ENCODE data around the gene MMP14.
"Not testable (repeated sequence)": the region's sequence is repeated elsewhere in the genome, so short reads cannot be mapped to it uniquely, and the experiment has no call there.

MMP14 gene

DNA sequence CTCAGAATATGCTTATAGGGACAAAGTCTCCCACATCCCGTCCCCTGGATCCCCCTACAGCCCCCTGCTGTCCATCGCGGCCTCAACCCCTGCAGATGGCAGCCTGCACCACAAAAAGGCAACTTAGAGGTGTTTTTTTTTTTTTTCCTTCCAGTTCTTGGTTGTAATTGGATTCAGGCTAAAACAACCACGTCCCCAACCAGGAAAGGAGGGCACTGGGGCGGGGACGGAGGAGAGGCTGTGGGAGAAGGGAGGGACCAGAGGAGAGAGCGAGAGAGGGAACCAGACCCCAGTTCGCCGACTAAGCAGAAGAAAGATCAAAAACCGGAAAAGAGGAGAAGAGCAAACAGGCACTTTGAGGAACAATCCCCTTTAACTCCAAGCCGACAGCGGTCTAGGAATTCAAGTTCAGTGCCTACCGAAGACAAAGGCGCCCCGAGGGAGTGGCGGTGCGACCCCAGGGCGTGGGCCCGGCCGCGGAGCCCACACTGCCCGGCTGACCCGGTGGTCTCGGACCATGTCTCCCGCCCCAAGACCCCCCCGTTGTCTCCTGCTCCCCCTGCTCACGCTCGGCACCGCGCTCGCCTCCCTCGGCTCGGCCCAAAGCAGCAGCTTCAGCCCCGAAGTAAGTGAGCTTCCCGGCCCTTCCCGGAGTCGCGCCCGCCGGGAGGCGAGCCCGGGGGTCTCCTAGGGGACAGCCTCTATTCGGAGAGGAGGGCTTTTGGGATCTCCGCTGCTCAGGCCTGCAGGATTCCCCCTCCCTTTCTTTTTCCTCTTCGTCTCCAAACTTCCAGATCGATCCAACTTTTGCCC, at the start of gene MMP14:
MMP14 (plus strand) TSS at position 285 of the 813 bp plus-strand sequence; CDS start at position 518, 233 bp downstream.
- TF ChIP-seq, protein P1, sequence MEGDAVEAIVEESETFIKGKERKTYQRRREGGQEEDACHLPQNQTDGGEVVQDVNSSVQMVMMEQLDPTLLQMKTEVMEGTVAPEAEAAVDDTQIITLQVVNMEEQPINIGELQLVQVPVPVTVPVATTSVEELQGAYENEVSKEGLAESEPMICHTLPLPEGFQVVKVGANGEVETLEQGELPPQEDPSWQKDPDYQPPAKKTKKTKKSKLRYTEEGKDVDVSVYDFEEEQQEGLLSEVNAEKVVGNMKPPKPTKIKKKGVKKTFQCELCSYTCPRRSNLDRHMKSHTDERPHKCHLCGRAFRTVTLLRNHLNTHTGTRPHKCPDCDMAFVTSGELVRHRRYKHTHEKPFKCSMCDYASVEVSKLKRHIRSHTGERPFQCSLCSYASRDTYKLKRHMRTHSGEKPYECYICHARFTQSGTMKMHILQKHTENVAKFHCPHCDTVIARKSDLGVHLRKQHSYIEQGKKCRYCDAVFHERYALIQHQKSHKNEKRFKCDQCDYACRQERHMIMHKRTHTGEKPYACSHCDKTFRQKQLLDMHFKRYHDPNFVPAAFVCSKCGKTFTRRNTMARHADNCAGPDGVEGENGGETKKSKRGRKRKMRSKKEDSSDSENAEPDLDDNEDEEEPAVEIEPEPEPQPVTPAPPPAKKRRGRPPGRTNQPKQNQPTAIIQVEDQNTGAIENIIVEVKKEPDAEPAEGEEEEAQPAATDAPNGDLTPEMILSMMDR (IDR thresholded peaks at IDR 0.05; ENCODE audit: insufficient read depth, missing control alignments): no peak
- no peak for DNase-seq (ENCODE audit: insufficient read length, low spot score)
- no peak for FAIRE-seq

GRCh38 chr14:22786685-22787084, 49.7 kb upstream of the MMP14 start:
- TF ChIP-seq, protein P1 (IDR thresholded peaks at IDR 0.05; ENCODE audit: insufficient read depth, missing control alignments): no peak
- FAIRE-seq (no peak), DNase-seq (ENCODE audit: insufficient read length, low spot score) (no peak)

DNA sequence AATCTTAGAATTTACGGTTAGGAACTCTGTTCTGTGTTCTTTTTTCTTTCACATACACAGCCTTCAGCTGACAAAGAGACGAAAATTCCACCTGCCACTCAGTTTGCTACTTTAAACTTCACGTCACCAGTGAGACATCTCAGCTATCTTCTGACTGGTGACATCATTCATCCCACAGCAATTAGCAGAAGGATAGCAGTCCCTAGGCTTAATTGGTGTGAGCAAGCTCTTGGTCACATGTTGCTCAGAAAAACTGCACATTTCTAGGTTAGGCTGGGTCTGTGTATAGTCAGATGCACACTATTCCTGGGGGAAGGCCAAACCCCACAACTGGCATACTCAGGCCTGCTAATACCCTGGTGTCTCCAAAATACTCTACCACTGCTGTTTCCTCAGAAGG, 45.1 kb upstream of the MMP14 start:
- TF ChIP-seq, protein P1 (IDR thresholded peaks at IDR 0.05; ENCODE audit: insufficient read depth, missing control alignments): no peak
- DNase-seq (ENCODE audit: insufficient read length, low spot score) (no peak), FAIRE-seq (no peak)

GRCh38 chr14:22792158-22792557, 44.2 kb upstream of the MMP14 start:
- TF ChIP-seq, protein P1 (IDR thresholded peaks at IDR 0.05; ENCODE audit: insufficient read depth, missing control alignments): no peak
- FAIRE-seq (no peak), DNase-seq (ENCODE audit: insufficient read length, low spot score) (no peak)

GRCh38 chr14:22793550-22793949, 42.8 kb upstream of the MMP14 start:
- FAIRE-seq; DNase-seq (ENCODE audit: insufficient read length, low spot score): not testable (repeated sequence)

GRCh38 chr14:22793976-22794375, 42.4 kb upstream of the MMP14 start:
- TF ChIP-seq, protein P1 (IDR thresholded peaks at IDR 0.05; ENCODE audit: insufficient read depth, missing control alignments): no peak
- DNase-seq (ENCODE audit: insufficient read length, low spot score) (no peak), FAIRE-seq (no peak)

DNA sequence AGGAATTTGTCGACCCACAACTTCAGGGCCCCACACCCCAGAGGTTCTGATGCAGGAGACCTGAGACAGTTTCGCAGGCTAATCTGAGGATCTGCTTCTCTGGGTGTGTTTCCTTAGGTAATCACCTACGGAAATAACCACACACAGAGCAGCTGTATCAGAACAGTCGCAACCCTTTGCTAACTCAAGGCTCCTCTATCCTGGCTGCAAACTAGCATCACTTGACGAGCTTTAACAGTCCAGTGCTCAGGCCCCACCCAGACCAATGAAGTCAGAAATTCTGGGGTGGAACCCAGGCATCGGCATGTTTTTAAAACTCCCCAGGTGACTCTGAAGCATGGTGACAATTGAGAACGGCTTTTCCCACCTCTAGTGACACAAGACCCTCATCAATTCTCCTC, 41.8 kb upstream of the MMP14 start:
- no peak for DNase-seq (ENCODE audit: insufficient read length, low spot score)
- FAIRE-seq: no peak
- TF ChIP-seq, protein P1 (IDR thresholded peaks at IDR 0.05; ENCODE audit: insufficient read depth, missing control alignments): no peak
